ENCODE results near the gene CKAP4.

- TF ChIP-seq POLR2AphosphoS5 (IDR thresholded peaks at IDR 0.05; ENCODE audit: borderline replicate concordance, low read depth, low read length) (peak; percentile 22; the same call in 1 of the 2 replicates), EZH2 (IDR thresholded peaks at IDR 0.05) (no peak)
These were observed 26.2 kb upstream of the CKAP4 start for GRCh38 chr12:106274012-106274411.
